GM12878 (cell line): ENCODE data around the gene SAMSN1. TPM values are rescaled to one million over a fixed set of nuclear protein-coding genes. Genes with fewer than 3 reads are reported as not detected.

Source experiments
- CBX5 ChIP-seq: sonication (generic); IDR thresholded peaks from 2 replicates; pipeline ENCODE4 v1.6.1; 2016; ENCODE audit warnings: low read depth, moderate library complexity, mild to moderate bottlenecking, inconsistent platforms
- CUX1 ChIP-seq: IDR thresholded peaks from 2 replicates; pipeline ENCODE4 v1.6.1; 2012; ENCODE audit warnings: improper control_type of control experiment, low read depth, low read length; ENCODE audit not compliant: insufficient replicate concordance
- DPF2 ChIP-seq: fragments of 450-650 bp; IDR thresholded peaks from 2 replicates; pipeline ENCODE4 v1.6.1; 2017; ENCODE audit warnings: mild to moderate bottlenecking
- E2F8 ChIP-seq: fragments of 450-650 bp; IDR thresholded peaks from 2 replicates; pipeline ENCODE4 v1.6.1; 2018; ENCODE audit warnings: mild to moderate bottlenecking, low read depth, moderate library complexity; ENCODE audit not compliant: partially characterized antibody
- HCFC1 ChIP-seq: fragments of 150-350 bp; IDR thresholded peaks from 2 replicates; pipeline ENCODE4 v1.6.1; 2014; ENCODE audit warnings: low read length
- NFYA ChIP-seq: IDR thresholded peaks from 2 replicates; pipeline ENCODE4 v1.6.1; 2011; ENCODE audit warnings: low read depth, mild to moderate bottlenecking, low read length, improper control_type of control experiment, borderline replicate concordance
- PML ChIP-seq: IDR thresholded peaks from 2 replicates; pipeline ENCODE4 v1.6.1; 2012; ENCODE audit warnings: low read length, inconsistent platforms
- SIX5 ChIP-seq: IDR thresholded peaks from 2 replicates; pipeline ENCODE4 v1.6.1; 2011; ENCODE audit warnings: mild to moderate bottlenecking, low read depth, low read length, moderate library complexity; ENCODE audit not compliant: severe bottlenecking
- ZBTB11 ChIP-seq: fragments of 450-650 bp; formaldehyde crosslinking; IDR thresholded peaks from 2 replicates; pipeline ENCODE4 v1.5.0; 2022; ENCODE audit warnings: mild to moderate bottlenecking, missing genetic modification characterization
- ZBTB33 ChIP-seq: fragments of 450-650 bp; IDR thresholded peaks from 2 replicates; pipeline ENCODE4 v1.6.1; 2017; ENCODE audit warnings: mild to moderate bottlenecking
- ZBTB40 ChIP-seq: fragments of 450-650 bp; IDR thresholded peaks from 2 replicates; pipeline ENCODE4 v1.6.1; 2016; ENCODE audit warnings: mild to moderate bottlenecking, moderate library complexity, borderline replicate concordance
- ZSCAN29 ChIP-seq: fragments of 450-650 bp; IDR thresholded peaks from 2 replicates; pipeline ENCODE4 v1.6.1; 2017; ENCODE audit warnings: mild to moderate bottlenecking, moderate library complexity
- polyA plus RNA-seq, 11 experiments: library from polyadenylated mRNA; depleted of rRNA in 4 of 11; unstranded in 6 of 11; stranded (reverse) in 5 of 11; fragments of >200 nt; fragmentation: Nextera tagmentation in 4 of 11; fragmentation: Illumina TruSeq in 1 of 11; extraction: Ambion mirVana in 4 of 11; extraction: Trizol in 1 of 11; gene quantifications; 1 replicate in 1 of 11; 2 replicates in 10 of 11; pipeline versions ENCODE4 v1.2.1 to v1.2.3, GENCODE V29; 2011 to 2016; ENCODE audit warnings: inconsistent platforms in 2 of 11, missing spikeins in 2 of 11, low read depth in 1 of 11
- total RNA-seq, 4 experiments: library from RNA; depleted of rRNA in 3 of 4; stranded (reverse); fragments of >200 nt in 3 of 4; fragmentation: Illumina TruSeq in 1 of 4; extraction: Trizol in 1 of 4; gene quantifications; 2 replicates each; pipeline versions ENCODE4 v1.2.1 to v1.2.3, GENCODE V29; 2013 to 2021

SAMSN1 gene
- total and polyA plus RNA-seq, 10 of the 15 experiments (the other 5 are each of a cell fraction or from before 2014, with no cell fraction given): 23.2 to 102 (median 44.9) TPM

- peak; percentile 60; the same call in 1 of the 2 replicates for TF ChIP-seq DPF2
- no peak for TF ChIP-seq HCFC1
- no peak for TF ChIP-seq ZSCAN29
- no peak for TF ChIP-seq CUX1
- no peak for TF ChIP-seq ZBTB33
- TF ChIP-seq NFYA: no peak
- TF ChIP-seq E2F8: no peak
- peak; percentile 34; the same call in 1 of the 2 replicates for TF ChIP-seq PML
- TF ChIP-seq SIX5: no peak
- no peak for TF ChIP-seq ZBTB40
- no peak for TF ChIP-seq ZBTB11
- TF ChIP-seq CBX5: no peak
Observed at GRCh38 chr21:14523234-14523633, 22.9 kb downstream of the SAMSN1 start (continued).
